ENCODE data around the gene PBRM1. TPM values are rescaled to one million over a fixed set of nuclear protein-coding genes. Genes with fewer than 3 reads are reported as not detected.

The PBRM1 gene
- total and polyA plus RNA-seq, 2 of the 8 experiments (the other 6 are each of a cell fraction or from before 2014, with no cell fraction given) = 19.3 to 65.8 TPM

GRCh38 chr3:52516509-52517195 lies 169.1 kb downstream of the PBRM1 start:
- ChIA-PET POLR2A (ENCODE audit: partially characterized antibody) (interaction anchor here (1.1 to 4.4 kb wide), 2 partner anchors 15 kb away, joined by 5 to 25 read pairs; no protein-coding TSS in a partner anchor), CTCF (ENCODE audit: partially characterized antibody) (interaction anchor here (0.6 to 4.4 kb wide), 7 partner anchors 22 to 132 kb away, joined by 3 to 20 read pairs (median 3); no protein-coding TSS in a partner anchor)
- FAIRE-seq (no peak), DNase-seq (ENCODE audit: low read depth in 1 of 2, low spot score in 2 of 2) (no peak)
- Histone ChIP-seq H3K9ac (replicated peaks in 1 of 4; ENCODE audit: extremely low read depth in 1 of 4, low read depth in 3 of 4, low read length in 3 of 4) (no peak overlapping the region), H4K5ac (ENCODE audit: insufficient read length, low read depth, low read length) (no peak overlapping the region), H3K79me1 (ENCODE audit: low read depth, low read length) (no peaks in the 10 kb centered on the region), H4K20me1 (replicated peaks in 1 of 2; ENCODE audit: control insufficient read depth in 1 of 2, insufficient read depth in 2 of 2, low read length in 2 of 2) (peaks cover 0 to 4% of the 10 kb centered on the region in 2 experiments), H4K91ac (replicated peaks; ENCODE audit: insufficient read length, low read length) (no peak overlapping the region), H3K27ac (ENCODE audit: low read depth, low read length) (no peak overlapping the region), H3K36me3 (ENCODE audit: control insufficient read depth in 2 of 4, insufficient read depth in 4 of 4, low read length in 3 of 4) (no peaks in the 10 kb centered on the region), H3K23me2 (ENCODE audit: low read depth, low read length) (no peaks in the 10 kb centered on the region; the same call in 1 of the 2 replicates), H3K4me3 (ENCODE audit: extremely low read depth in 1 of 4, insufficient read depth in 2 of 4, low read depth in 3 of 4, low read length in 4 of 4) (no peak overlapping the region), H3K4ac (replicated peaks; ENCODE audit: insufficient read length, low read depth, low read length) (no peak overlapping the region), H3K14ac (ENCODE audit: insufficient read length) (no peak overlapping the region), H3K18ac (ENCODE audit: extremely low read depth, low read length) (no peak overlapping the region), H2AFZ (ENCODE audit: low read length) (no peak overlapping the region), H2AK5ac (ENCODE audit: low read depth, low read length) (no peak overlapping the region), H3K27me3 (replicated peaks in 1 of 4; ENCODE audit: control insufficient read depth in 3 of 4, extremely low read depth in 1 of 4, insufficient read depth in 3 of 4, low read length in 3 of 4) (peaks cover 0 to 11% (median 4%) of the 10 kb centered on the region in 4 experiments; a peak in 5 of 7 replicates), H3K9me3 (ENCODE audit: insufficient read depth in 2 of 2, low read depth in 1 of 2, low read length in 1 of 2) (no peaks in the 10 kb centered on the region), H3K56ac (replicated peaks; ENCODE audit: insufficient read length, low read depth, low read length) (no peak overlapping the region), H4K8ac (ENCODE audit: extremely low read depth, insufficient read depth, low read length) (peak overlapping the region; percentile 40; the same call in 1 of the 2 replicates), H3K4me1 (replicated peaks in 1 of 4; ENCODE audit: control insufficient read depth in 3 of 4, insufficient read depth in 4 of 4, low read length in 3 of 4) (peaks cover 0 to 11% (median 4%) of the 10 kb centered on the region in 4 experiments; a peak in 5 of 7 replicates), H2BK12ac (ENCODE audit: low read depth, low read length) (no peak overlapping the region), H3K4me2 (ENCODE audit: insufficient read depth in 1 of 2, low read depth in 2 of 2, low read length in 2 of 2) (no peak overlapping the region), H2BK15ac (ENCODE audit: low read length) (no peak overlapping the region), H2BK5ac (ENCODE audit: low read depth, low read length) (no peak overlapping the region), H2BK20ac (ENCODE audit: low read length) (no peak overlapping the region), H3K23ac (ENCODE audit: insufficient read length) (no peak overlapping the region), H2BK120ac (replicated peaks; ENCODE audit: low read depth, low read length) (no peak overlapping the region), H3K79me2 (ENCODE audit: control insufficient read depth in 1 of 2, insufficient read depth in 2 of 2, low read length in 2 of 2) (no peaks in the 10 kb centered on the region)
- TF ChIP-seq JUN (IDR thresholded peaks at IDR 0.05; ENCODE audit: low read depth, low read length) = no peak
- TF ChIP-seq CBX8 (IDR thresholded peaks at IDR 0.05; ENCODE audit: borderline replicate concordance, low read depth, low read length) = no peak
- TF ChIP-seq, protein P1, sequence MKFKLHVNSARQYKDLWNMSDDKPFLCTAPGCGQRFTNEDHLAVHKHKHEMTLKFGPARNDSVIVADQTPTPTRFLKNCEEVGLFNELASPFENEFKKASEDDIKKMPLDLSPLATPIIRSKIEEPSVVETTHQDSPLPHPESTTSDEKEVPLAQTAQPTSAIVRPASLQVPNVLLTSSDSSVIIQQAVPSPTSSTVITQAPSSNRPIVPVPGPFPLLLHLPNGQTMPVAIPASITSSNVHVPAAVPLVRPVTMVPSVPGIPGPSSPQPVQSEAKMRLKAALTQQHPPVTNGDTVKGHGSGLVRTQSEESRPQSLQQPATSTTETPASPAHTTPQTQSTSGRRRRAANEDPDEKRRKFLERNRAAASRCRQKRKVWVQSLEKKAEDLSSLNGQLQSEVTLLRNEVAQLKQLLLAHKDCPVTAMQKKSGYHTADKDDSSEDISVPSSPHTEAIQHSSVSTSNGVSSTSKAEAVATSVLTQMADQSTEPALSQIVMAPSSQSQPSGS (IDR thresholded peaks at IDR 0.05; ENCODE audit: low read length) = no peak
- TF ChIP-seq POU5F1 (IDR thresholded peaks at IDR 0.05; ENCODE audit: low read depth, low read length) = no peak
- TF ChIP-seq SIN3A (conservative IDR thresholded peaks at IDR 0.05 in 1 of 2, IDR thresholded peaks at IDR 0.05 in 1 of 2; ENCODE audit: low read depth in 1 of 2, low read length in 2 of 2) = no peak
- WGBS, 2 experiments (ENCODE audit: extremely low coverage in 1 of 2, insufficient coverage in 1 of 2, insufficient read length in 1 of 2, insufficient replicate concordance in 2 of 2, low coverage in 1 of 2, low lambda C conversion rate in 2 of 2, missing lambda C conversion rate in 1 of 2) = 90% methylated on average over 13 of the region's 19 CpGs; no CpG with 5 or more reads in 1 of the 2 experiments

All from H1 (cell line).